PC-3 (cell line): Measurements from ENCODE around the gene NRG3.

Source experiments
- CTCF ChIP-seq: fragments of 300-600 bp; sonication (generic); conservative IDR thresholded peaks from 2 replicates; pipeline ENCODE4 v1.5.1; 2017; ENCODE audit warnings: antibody characterized with exemption, low read depth, mild to moderate bottlenecking, low read length
- EZH2 ChIP-seq: fragments of 300-600 bp; sonication (generic); IDR thresholded peaks from one replicate; pipeline ENCODE4 v1.6.1; 2017; ENCODE audit warnings: antibody characterized with exemption, mild to moderate bottlenecking, low read length; ENCODE audit not compliant: unreplicated experiment
- EZH2phosphoT487 ChIP-seq: fragments of 300-600 bp; sonication (generic); IDR thresholded peaks from 2 replicates; pipeline ENCODE4 v1.6.1; 2018; ENCODE audit warnings: mild to moderate bottlenecking, antibody characterized with exemption, low read length, borderline replicate concordance

DNA sequence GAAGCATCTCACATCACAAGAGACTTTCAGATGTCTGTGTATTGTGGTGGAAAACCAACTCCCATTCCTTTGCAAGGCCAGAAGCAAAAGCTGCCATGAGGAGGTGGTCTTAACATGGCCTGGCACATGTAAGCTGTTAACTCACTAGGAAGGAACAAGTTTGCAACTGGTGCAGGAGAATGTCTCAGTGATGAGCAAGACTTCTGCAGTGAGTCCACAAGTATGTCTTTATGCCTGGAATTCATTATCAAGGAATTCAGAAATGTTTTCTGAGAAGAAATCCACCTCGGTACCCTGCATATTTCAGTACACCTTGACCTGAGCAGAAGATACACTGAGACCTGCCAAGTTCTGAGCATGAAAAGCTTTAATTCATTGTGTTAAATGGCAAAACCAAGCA lies 1033.1 kb downstream of the NRG3 start:
- TF ChIP-seq CTCF (no peak), EZH2 (no peak), EZH2phosphoT487 (no peak)
